GM19468 (cell line): Measurements from ENCODE around the gene LRRC63.
"Not testable (repeated sequence)": the region's sequence is repeated elsewhere in the genome, so short reads cannot be mapped to it uniquely, and the experiment has no call there.

Source experiments
- ATAC-seq: cut with Tn5 transposase; IDR thresholded peaks from one replicate; pipeline ENCODE4 v1.9.1; 2021; ENCODE audit warnings: mild to moderate bottlenecking, moderate library complexity, moderate number of reproducible peaks; ENCODE audit not compliant: unreplicated experiment; ENCODE audit errors: extremely low read depth

The LRRC63 gene

GRCh38 chr13:46220234-46220633 is 8.5 kb downstream of the LRRC63 start:
- not testable (repeated sequence) for ATAC-seq

DNA sequence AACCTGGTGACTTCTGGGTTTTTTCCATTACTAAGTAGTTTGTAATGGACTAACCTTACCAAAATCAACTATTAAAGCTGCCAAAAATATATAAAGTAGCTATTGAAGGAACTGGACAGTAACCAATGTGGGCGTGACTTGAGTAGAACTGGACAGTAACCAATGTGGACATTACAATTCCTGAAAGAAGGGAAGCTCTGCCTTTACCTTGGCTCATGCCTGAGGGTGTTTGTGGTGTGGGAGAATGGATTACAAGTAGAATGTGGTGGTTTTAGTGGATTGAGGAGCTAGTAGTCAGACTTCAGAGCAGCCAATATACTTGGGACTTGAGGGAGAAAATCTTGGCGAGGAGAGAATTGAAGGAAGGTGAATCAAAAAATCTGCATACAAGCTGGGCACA is 17.5 kb downstream of the LRRC63 start:
- no peak for ATAC-seq

GRCh38 chr13:46232281-46232680 is 20.6 kb downstream of the LRRC63 start:
- no peak for ATAC-seq

DNA sequence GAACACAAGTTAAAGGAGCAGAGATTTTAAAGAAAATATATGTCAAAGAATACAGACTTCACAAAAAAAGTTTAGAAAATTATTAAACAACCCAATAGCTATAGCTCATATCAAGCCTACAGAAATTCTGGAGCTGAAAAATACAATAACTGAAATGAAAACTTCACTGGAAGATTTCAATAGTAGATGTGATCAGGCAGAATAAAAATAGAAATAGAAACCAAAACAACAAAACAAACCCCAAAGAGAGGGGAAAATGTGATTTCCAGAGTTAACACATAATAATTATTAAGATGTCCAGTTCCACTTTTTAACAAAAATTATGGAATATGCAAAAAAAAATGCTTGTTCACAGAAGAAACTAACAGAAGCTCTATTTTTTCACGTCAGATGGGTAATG is 23.6 kb downstream of the LRRC63 start:
- ATAC-seq: no peak

GRCh38 chr13:46265292-46265691 is 53.6 kb downstream of the LRRC63 start:
- ATAC-seq: no peak

GRCh38 chr13:46267166-46267565 is 55.4 kb downstream of the LRRC63 start:
- ATAC-seq: no peak

DNA sequence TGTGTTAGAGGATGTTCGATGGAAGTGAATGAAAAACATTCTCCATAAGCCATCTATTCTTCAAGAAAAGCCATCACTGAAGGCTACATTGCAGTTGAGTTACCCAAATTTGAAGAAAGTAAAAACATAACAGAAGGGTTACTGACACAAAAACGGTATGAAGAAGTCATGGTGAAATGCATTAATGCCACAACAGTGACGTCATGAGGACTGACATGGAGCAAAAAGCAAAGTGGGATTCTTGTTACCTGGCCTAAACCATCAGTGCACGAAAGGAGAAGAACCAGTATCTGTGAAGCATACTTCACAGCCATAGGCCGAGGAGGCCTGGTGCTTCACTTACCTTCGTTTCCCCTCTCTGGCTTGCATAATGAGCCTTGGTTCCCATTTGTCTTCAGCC is 58.7 kb downstream of the LRRC63 start:
- ATAC-seq: no peak

DNA sequence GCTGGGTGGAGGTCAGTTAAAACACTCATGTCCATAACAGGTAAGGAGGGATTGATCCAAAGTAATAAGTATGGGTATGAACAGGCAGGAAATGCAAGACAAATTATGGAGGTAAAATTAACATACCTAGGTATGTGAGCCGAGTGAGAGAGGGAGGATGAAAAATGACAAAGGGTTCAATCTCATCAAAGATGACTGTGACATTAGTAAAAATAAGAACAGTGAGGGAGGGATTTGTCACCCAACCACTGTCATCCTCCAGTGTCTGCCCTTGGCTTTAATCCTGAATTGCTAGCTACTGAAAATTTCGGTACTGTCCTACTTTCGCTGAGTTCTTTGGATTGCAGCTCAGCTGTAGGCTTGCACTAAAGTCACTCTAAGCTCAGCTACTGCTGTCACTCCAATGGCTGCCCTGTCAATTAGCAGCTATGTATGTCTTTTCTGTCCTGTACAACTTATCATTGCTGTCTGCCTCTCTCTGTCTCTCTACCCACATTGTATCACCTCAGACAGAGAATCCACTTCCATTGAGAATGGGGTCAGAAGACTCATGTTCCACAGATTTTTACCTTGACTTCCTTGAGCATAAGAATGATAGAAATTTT is 62.5 kb downstream of the LRRC63 start:
- ATAC-seq: no peak

DNA sequence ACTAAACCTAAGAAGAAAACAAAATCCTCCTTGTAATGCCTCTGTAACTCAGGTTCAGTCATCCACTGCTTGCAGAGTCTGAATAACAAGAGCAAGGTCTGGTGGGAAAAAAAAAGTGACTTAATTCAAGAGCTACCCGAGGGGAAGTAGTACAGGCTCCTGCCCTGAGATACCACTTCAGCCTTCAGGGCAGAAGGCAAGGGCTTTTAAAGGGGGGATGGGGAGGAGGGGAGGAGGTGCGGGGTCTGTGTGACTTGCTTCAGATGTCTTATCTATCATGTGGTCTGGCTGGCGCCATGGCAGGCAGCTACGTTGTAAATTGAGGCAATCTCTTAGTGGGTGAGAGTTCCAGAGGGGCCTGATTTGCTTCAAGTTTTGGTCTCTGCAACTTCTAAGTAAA is 66.7 kb downstream of the LRRC63 start:
- ATAC-seq: no peak

DNA sequence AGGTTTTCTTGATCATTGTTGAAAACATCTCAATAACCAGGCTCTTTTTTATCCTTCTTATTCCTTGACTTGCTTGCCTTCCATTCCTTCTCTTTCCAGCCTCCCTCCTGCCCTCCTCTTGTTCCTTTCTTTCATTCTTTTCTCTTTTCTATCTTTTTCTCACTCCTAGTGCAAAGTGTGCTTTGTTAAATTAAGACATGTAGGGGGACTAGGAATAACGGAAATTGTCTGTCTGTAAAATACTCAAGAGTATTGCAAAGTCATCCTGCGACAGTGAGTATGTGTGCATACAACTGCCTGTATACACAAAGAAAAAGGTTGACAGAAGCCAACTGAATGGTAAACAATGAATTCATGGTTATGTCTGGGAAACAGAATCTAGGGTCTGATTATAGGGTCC is 70.1 kb downstream of the LRRC63 start:
- ATAC-seq: no peak

- ATAC-seq: not testable (repeated sequence)
Observed at GRCh38 chr13:46283912-46284824, 72.4 kb downstream of the LRRC63 start.

DNA sequence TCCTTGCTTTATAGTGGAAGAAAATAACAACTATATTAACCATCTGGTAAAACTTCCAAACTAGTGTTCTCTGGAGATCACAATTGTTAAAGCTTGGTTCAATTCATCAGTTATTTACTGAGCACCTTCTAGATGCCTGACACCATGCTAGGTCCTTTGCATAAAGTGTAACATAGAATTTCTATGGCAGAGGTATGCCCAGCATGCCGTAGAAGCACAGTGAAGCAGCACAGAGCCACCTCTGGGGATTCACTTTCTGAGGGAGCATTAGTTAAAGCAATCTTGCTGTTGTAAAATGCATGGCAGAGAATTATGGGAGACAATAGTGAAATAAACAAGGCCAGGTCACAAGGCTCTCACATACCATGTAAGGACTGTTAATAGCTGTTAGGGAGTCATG is 75.2 kb downstream of the LRRC63 start:
- ATAC-seq: no peak

- ATAC-seq: no peak
Observed at GRCh38 chr13:46288570-46289259, 77.0 kb downstream of the LRRC63 start.

GRCh38 chr13:46289260-46289955 is 77.7 kb downstream of the LRRC63 start:
- no peak for ATAC-seq

- no peak for ATAC-seq
Observed at GRCh38 chr13:46290434-46290833, 78.7 kb downstream of the LRRC63 start.

GRCh38 chr13:46293436-46293835 is 81.7 kb downstream of the LRRC63 start:
- no peak for ATAC-seq

- ATAC-seq: no peak
Observed at GRCh38 chr13:46295491-46296114, 83.9 kb downstream of the LRRC63 start.

- no peak for ATAC-seq
Observed at GRCh38 chr13:46296115-46296822, 84.5 kb downstream of the LRRC63 start.

DNA sequence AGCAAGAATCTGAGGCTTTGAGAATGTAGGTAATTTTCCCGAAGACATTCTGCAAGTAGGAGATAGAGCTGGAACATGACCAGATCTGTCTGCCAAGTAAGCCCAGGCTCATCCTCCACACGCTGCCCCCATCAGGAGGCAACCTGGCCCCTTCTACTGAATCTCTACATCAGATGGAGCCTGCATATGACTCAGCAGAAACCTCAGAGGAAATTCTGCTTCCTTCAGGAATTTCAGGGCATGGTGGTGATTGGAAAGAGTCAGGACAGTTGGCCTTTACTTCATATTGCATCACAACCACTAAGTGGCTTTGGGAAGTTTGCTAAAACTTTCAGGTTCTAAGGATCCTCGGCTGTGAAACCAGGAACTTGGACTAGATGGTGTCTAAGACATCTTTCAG is 85.2 kb downstream of the LRRC63 start:
- no peak for ATAC-seq
